K562 (cell line): Measurements from ENCODE around the gene SCYL1. TPM values are rescaled to one million over a fixed set of nuclear protein-coding genes. Genes with fewer than 3 reads are reported as not detected.

Experiments
- AFF1 ChIP-seq, 2 experiments: fragments of 450-650 bp; IDR thresholded peaks; 2 replicates each; pipeline ENCODE4 v1.6.1; 2018; ENCODE audit warnings: mild to moderate bottlenecking in 2 of 2, low read depth in 1 of 2; ENCODE audit not compliant: partially characterized antibody in 2 of 2
- CUX1 ChIP-seq: fragments of 200-800 bp; sonication (Bioruptor generic); IDR thresholded peaks from 2 replicates; pipeline ENCODE4 v1.6.1; 2016; ENCODE audit warnings: missing genetic modification characterization, missing compliant biosample characterization
- KDM1A ChIP-seq, 2 experiments: fragments of 450-650 bp; IDR thresholded peaks; 2 replicates each; pipeline ENCODE4 v1.6.1; 2016; ENCODE audit warnings: mild to moderate bottlenecking in 2 of 2
- LARP7 ChIP-seq: fragments of 450-650 bp; IDR thresholded peaks from 2 replicates; pipeline ENCODE4 v1.6.1; 2016
- RHOXF2B ChIP-seq: fragments of 250-450 bp; sonication (Bioruptor Pico); conservative IDR thresholded peaks from 2 replicates; pipeline ENCODE4 v1.5.1; 2021
- SP2 ChIP-seq: IDR thresholded peaks from 2 replicates; pipeline ENCODE4 v1.6.1; 2011; ENCODE audit warnings: mild to moderate bottlenecking, low read depth, low read length, moderate library complexity; ENCODE audit not compliant: poor library complexity, severe bottlenecking; ENCODE audit errors: extremely low read depth
- polyA plus RNA-seq, 8 experiments: library from polyadenylated mRNA; depleted of rRNA in 4 of 8; stranded (reverse) in 5 of 8; unstranded in 3 of 8; fragments of >200 nt; fragmentation: Nextera tagmentation in 2 of 8; fragmentation: Illumina TruSeq in 1 of 8; extraction: Ambion mirVana in 2 of 8; extraction: Trizol in 1 of 8; gene quantifications; 2 replicates each; pipeline versions ENCODE4 v1.2.1 to v1.2.3, GENCODE V29; 2011 to 2014; ENCODE audit warnings: inconsistent platforms in 1 of 8, missing spikeins in 1 of 8
- total RNA-seq, 7 experiments: library from RNA; depleted of rRNA in 6 of 7; stranded (reverse); fragments of >200 nt in 6 of 7; fragmentation: Illumina TruSeq in 2 of 7; extraction: Trizol in 2 of 7; gene quantifications; 2 replicates each; pipeline versions ENCODE4 v1.2.1 to v1.2.3, GENCODE V29; 2011 to 2021; ENCODE audit warnings: low replicate concordance in 1 of 7
- TF ChIP-seq, protein P1 (sequence below): fragments of 250-450 bp; sonication (Bioruptor Pico); IDR thresholded peaks from 2 replicates; pipeline ENCODE4 v1.8.0; 2021; ENCODE audit warnings: mild to moderate bottlenecking, moderate library complexity
- TF ChIP-seq, protein P2 (sequence below): fragments of 200-400 bp; formaldehyde crosslinking; IDR thresholded peaks from 2 replicates; pipeline ENCODE4 v1.6.1; 2017; ENCODE audit warnings: mild to moderate bottlenecking, low read depth, low read length, moderate library complexity
- TF ChIP-seq, protein P3 (sequence below): fragments of 450-650 bp; formaldehyde crosslinking; IDR thresholded peaks from 2 replicates; pipeline ENCODE4 v1.4.0; 2020; ENCODE audit warnings: mild to moderate bottlenecking, moderate library complexity
- TF ChIP-seq, protein P4 (sequence below): IDR thresholded peaks from 2 replicates; pipeline ENCODE4 v1.6.1; 2011; ENCODE audit warnings: borderline replicate concordance, low read depth, mild to moderate bottlenecking, moderate library complexity, low read length; ENCODE audit not compliant: insufficient read depth, poor library complexity, severe bottlenecking

SCYL1 gene
- total and polyA plus RNA-seq, 9 of the 15 experiments (the other 6 are each of a cell fraction or from before 2014, with no cell fraction given), result 1.9 to 145 (median 57.6) TPM

- TF ChIP-seq, protein P1, sequence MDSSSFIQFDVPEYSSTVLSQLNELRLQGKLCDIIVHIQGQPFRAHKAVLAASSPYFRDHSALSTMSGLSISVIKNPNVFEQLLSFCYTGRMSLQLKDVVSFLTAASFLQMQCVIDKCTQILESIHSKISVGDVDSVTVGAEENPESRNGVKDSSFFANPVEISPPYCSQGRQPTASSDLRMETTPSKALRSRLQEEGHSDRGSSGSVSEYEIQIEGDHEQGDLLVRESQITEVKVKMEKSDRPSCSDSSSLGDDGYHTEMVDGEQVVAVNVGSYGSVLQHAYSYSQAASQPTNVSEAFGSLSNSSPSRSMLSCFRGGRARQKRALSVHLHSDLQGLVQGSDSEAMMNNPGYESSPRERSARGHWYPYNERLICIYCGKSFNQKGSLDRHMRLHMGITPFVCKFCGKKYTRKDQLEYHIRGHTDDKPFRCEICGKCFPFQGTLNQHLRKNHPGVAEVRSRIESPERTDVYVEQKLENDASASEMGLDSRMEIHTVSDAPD (CRISPR knock-in tag), result no peak
- TF ChIP-seq KDM1A (IDR thresholded peaks at IDR 0.05) (0 out of 4 replicates have a peak, but pooled peaks of 1 of the 2 experiments have one; percentile 6), LARP7 (0 out of 2 replicates have a peak, but pooled peaks have one; percentile 5), SP2 (no peak), CUX1 (CRISPR knock-in tag) (peak; percentile 31; the same call in 1 of the 2 replicates), AFF1 (IDR thresholded peaks at IDR 0.05; ENCODE audit: low read depth in 1 of 2, partially characterized antibody in 2 of 2) (no peak), RHOXF2B (no peak)
- TF ChIP-seq, protein P2, sequence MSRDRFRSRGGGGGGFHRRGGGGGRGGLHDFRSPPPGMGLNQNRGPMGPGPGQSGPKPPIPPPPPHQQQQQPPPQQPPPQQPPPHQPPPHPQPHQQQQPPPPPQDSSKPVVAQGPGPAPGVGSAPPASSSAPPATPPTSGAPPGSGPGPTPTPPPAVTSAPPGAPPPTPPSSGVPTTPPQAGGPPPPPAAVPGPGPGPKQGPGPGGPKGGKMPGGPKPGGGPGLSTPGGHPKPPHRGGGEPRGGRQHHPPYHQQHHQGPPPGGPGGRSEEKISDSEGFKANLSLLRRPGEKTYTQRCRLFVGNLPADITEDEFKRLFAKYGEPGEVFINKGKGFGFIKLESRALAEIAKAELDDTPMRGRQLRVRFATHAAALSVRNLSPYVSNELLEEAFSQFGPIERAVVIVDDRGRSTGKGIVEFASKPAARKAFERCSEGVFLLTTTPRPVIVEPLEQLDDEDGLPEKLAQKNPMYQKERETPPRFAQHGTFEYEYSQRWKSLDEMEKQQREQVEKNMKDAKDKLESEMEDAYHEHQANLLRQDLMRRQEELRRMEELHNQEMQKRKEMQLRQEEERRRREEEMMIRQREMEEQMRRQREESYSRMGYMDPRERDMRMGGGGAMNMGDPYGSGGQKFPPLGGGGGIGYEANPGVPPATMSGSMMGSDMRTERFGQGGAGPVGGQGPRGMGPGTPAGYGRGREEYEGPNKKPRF, result no peak
- TF ChIP-seq, protein P3, sequence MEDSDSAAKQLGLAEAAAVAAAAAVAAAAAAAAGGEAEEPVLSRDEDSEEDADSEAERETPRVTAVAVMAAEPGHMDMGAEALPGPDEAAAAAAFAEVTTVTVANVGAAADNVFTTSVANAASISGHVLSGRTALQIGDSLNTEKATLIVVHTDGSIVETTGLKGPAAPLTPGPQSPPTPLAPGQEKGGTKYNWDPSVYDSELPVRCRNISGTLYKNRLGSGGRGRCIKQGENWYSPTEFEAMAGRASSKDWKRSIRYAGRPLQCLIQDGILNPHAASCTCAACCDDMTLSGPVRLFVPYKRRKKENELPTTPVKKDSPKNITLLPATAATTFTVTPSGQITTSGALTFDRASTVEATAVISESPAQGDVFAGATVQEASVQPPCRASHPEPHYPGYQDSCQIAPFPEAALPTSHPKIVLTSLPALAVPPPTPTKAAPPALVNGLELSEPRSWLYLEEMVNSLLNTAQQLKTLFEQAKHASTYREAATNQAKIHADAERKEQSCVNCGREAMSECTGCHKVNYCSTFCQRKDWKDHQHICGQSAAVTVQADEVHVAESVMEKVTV, result 0 out of 2 replicates have a peak, but pooled peaks have one; percentile 7
- TF ChIP-seq, protein P4, sequence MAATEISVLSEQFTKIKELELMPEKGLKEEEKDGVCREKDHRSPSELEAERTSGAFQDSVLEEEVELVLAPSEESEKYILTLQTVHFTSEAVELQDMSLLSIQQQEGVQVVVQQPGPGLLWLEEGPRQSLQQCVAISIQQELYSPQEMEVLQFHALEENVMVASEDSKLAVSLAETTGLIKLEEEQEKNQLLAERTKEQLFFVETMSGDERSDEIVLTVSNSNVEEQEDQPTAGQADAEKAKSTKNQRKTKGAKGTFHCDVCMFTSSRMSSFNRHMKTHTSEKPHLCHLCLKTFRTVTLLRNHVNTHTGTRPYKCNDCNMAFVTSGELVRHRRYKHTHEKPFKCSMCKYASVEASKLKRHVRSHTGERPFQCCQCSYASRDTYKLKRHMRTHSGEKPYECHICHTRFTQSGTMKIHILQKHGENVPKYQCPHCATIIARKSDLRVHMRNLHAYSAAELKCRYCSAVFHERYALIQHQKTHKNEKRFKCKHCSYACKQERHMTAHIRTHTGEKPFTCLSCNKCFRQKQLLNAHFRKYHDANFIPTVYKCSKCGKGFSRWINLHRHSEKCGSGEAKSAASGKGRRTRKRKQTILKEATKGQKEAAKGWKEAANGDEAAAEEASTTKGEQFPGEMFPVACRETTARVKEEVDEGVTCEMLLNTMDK, result no peak
These were observed 23.8 kb upstream of the SCYL1 start (continued) for GRCh38 chr11:65501186-65501471.
